IMR-90 (cell line): ENCODE data around the gene PKP4. TPM values are rescaled to one million over a fixed set of nuclear protein-coding genes. Genes with fewer than 3 reads are reported as not detected.

Source experiments
- ATAC-seq: fragments of 200-7000 bp; cut with Tn5 transposase; 2 replicates; pipeline ENCODE4 v1.9.1; 2020; ENCODE audit warnings: low read depth, mild to moderate bottlenecking, moderate library complexity
- BruUV-seq: library from RNA; stranded (reverse); fragments of 400-500 nt; replicated peaks from 2 replicates; lab custom pipeline; 2021; lab: Mats Ljungman, UMichigan
- CTCF ChIA-PET: fragments of 300-600 bp; formaldehyde crosslinking; extraction: SDS; loops from one replicate; lab custom pipeline; 2021; ENCODE audit warnings: antibody characterized with exemption; lab: Yijun Ruan, JAX
- POLR2A ChIA-PET: fragments of 300-600 bp; sonication (Branson Sonifier 250); formaldehyde crosslinking; loops from one replicate; lab custom pipeline; 2022; ENCODE audit warnings: antibody characterized with exemption; ENCODE audit not compliant: unreplicated experiment; lab: Charles Lee
- DNase-seq: peaks from one replicate; pipeline ENCODE4 v3.0.0; 2013
- H2AFZ ChIP-seq: replicated peaks from 2 replicates; pipeline ENCODE3; 2013; ENCODE audit warnings: low read length, mild to moderate bottlenecking; ENCODE audit not compliant: poor library complexity
- H2AK5ac ChIP-seq: 2 replicates; pipeline ENCODE4 v1.6.1; 2013; ENCODE audit warnings: low read depth, low read length, inconsistent platforms
- H2AK9ac ChIP-seq: replicated peaks from 2 replicates; pipeline ENCODE3; 2013; ENCODE audit warnings: mild to moderate bottlenecking, low read depth, low read length, moderate library complexity; ENCODE audit not compliant: poor library complexity
- H2BK120ac ChIP-seq: 2 replicates; pipeline ENCODE4 v1.6.1; 2013; ENCODE audit warnings: low read depth, low read length, inconsistent platforms
- H2BK15ac ChIP-seq: 3 replicates; pipeline ENCODE4 v1.6.1; 2013; ENCODE audit warnings: low read depth, low read length, inconsistent platforms
- H2BK20ac ChIP-seq: 2 replicates; pipeline ENCODE4 v1.6.1; 2013; ENCODE audit warnings: low read depth, mild to moderate bottlenecking, inconsistent platforms, low read length, moderate library complexity
- H2BK5ac ChIP-seq: 2 replicates; pipeline ENCODE4 v1.6.1; 2013; ENCODE audit warnings: mild to moderate bottlenecking, low read depth, low read length, inconsistent platforms; ENCODE audit not compliant: poor library complexity, severe bottlenecking
- H3K14ac ChIP-seq: replicated peaks from 2 replicates; pipeline ENCODE4 v1.6.1; 2013; ENCODE audit warnings: low read depth, low read length, inconsistent platforms
- H3K18ac ChIP-seq: 2 replicates; pipeline ENCODE4 v1.6.1; 2013; ENCODE audit warnings: low read depth, low read length, control low read depth
- H3K23ac ChIP-seq: 2 replicates; pipeline ENCODE4 v1.6.1; 2013; ENCODE audit warnings: low read depth, low read length, inconsistent platforms
- H3K27ac ChIP-seq: 2 replicates; pipeline ENCODE4 v1.5.1; 2013; ENCODE audit warnings: mild to moderate bottlenecking, control low read depth, low read length; ENCODE audit not compliant: insufficient read depth
- H3K27me3 ChIP-seq: 2 replicates; pipeline ENCODE4 v1.6.1; 2013; ENCODE audit warnings: low read length; ENCODE audit not compliant: control insufficient read depth, insufficient read depth
- H3K36me3 ChIP-seq: 2 replicates; pipeline ENCODE4 v1.6.1; 2013; ENCODE audit warnings: low read length, mixed read lengths; ENCODE audit not compliant: control insufficient read depth, insufficient read depth
- H3K4ac ChIP-seq: 2 replicates; pipeline ENCODE4 v1.6.1; 2013; ENCODE audit warnings: low read depth, low read length, inconsistent platforms
- H3K4me1 ChIP-seq: 2 replicates; pipeline ENCODE4 v1.6.1; 2013; ENCODE audit warnings: low read length, mixed read lengths; ENCODE audit not compliant: control insufficient read depth, insufficient read depth
- H3K4me2 ChIP-seq: 2 replicates; pipeline ENCODE4 v1.6.1; 2013; ENCODE audit warnings: low read depth, mild to moderate bottlenecking, control low read depth, low read length, moderate library complexity
- H3K4me3 ChIP-seq: 2 replicates; pipeline ENCODE4 v1.5.1; 2013; ENCODE audit warnings: low read depth, mild to moderate bottlenecking, control low read depth, low read length, moderate library complexity; ENCODE audit not compliant: insufficient read depth
- H3K56ac ChIP-seq: 2 replicates; pipeline ENCODE4 v1.6.1; 2013; ENCODE audit warnings: low read length, inconsistent platforms; ENCODE audit not compliant: insufficient read depth; ENCODE audit errors: extremely low read depth
- H3K79me1 ChIP-seq, 2 experiments: 2 replicates each; pipeline ENCODE4 v1.6.1; 2013; ENCODE audit warnings: low read length in 2 of 2, inconsistent platforms in 1 of 2, low read depth in 1 of 2
- H3K9ac ChIP-seq: 2 replicates; pipeline ENCODE4 v1.6.1; 2013; ENCODE audit warnings: low read depth, low read length, control low read depth
- H3K9me1 ChIP-seq: 2 replicates; pipeline ENCODE4 v1.6.1; 2013; ENCODE audit warnings: low read length, inconsistent platforms; ENCODE audit not compliant: insufficient read depth
- H3K9me3 ChIP-seq: 2 replicates; pipeline ENCODE4 v1.6.1; 2013; ENCODE audit warnings: low read length; ENCODE audit not compliant: control insufficient read depth, insufficient read depth
- H4K20me1 ChIP-seq: 2 replicates; pipeline ENCODE4 v1.6.1; 2013; ENCODE audit warnings: low read length, inconsistent platforms; ENCODE audit not compliant: insufficient read depth
- H4K5ac ChIP-seq: 2 replicates; pipeline ENCODE4 v1.6.1; 2013; ENCODE audit warnings: mild to moderate bottlenecking, low read depth, low read length, control low read depth
- H4K8ac ChIP-seq, 2 experiments: 2 replicates each; pipeline ENCODE4 v1.6.1; 2013; ENCODE audit warnings: low read depth in 2 of 2, low read length in 2 of 2, control low read depth in 1 of 2, inconsistent platforms in 1 of 2
- H4K91ac ChIP-seq: 2 replicates; pipeline ENCODE4 v1.6.1; 2013; ENCODE audit warnings: low read depth, low read length, inconsistent platforms; ENCODE audit not compliant: insufficient read depth
- BHLHE40 ChIP-seq: fragments of 150-350 bp; IDR thresholded peaks from 2 replicates; pipeline ENCODE4 v1.6.1; 2016; ENCODE audit warnings: mild to moderate bottlenecking, low read depth, low read length
- CEBPB ChIP-seq: IDR thresholded peaks from 2 replicates; pipeline ENCODE4 v1.6.1; 2012; ENCODE audit warnings: low read depth, low read length, improper control_type of control experiment
- CHD1 ChIP-seq: IDR thresholded peaks from 2 replicates; pipeline ENCODE4 v1.6.1; 2012; ENCODE audit warnings: low read depth, low read length, improper control_type of control experiment
- FOS ChIP-seq: fragments of 150-350 bp; IDR thresholded peaks from 2 replicates; pipeline ENCODE4 v1.6.1; 2016; ENCODE audit warnings: low read depth, low read length
- MAFK ChIP-seq: IDR thresholded peaks from 2 replicates; pipeline ENCODE4 v1.6.1; 2012; ENCODE audit warnings: low read depth, low read length, improper control_type of control experiment
- MAZ ChIP-seq: IDR thresholded peaks from 2 replicates; pipeline ENCODE4 v1.6.1; 2012; ENCODE audit warnings: low read depth, mild to moderate bottlenecking, low read length, improper control_type of control experiment, moderate library complexity, borderline replicate concordance
- MXI1 ChIP-seq: IDR thresholded peaks from 2 replicates; pipeline ENCODE4 v1.6.1; 2012; ENCODE audit warnings: low read depth, mild to moderate bottlenecking, low read length, moderate library complexity, borderline replicate concordance
- NFE2L2 ChIP-seq: fragments of 150-350 bp; IDR thresholded peaks from 2 replicates; pipeline ENCODE4 v1.6.1; 2016; ENCODE audit warnings: low read depth, mild to moderate bottlenecking, low read length
- POLR2A ChIP-seq: IDR thresholded peaks from 2 replicates; pipeline ENCODE4 v1.6.1; 2012; ENCODE audit warnings: mild to moderate bottlenecking, low read depth, low read length
- RAD21 ChIP-seq: IDR thresholded peaks from 2 replicates; pipeline ENCODE4 v1.6.1; 2012; ENCODE audit warnings: low read length, improper control_type of control experiment
- RCOR1 ChIP-seq: IDR thresholded peaks from 2 replicates; pipeline ENCODE4 v1.6.1; 2012; ENCODE audit warnings: mild to moderate bottlenecking, low read length, improper control_type of control experiment; ENCODE audit not compliant: insufficient replicate concordance
- RFX5 ChIP-seq: IDR thresholded peaks from 2 replicates; pipeline ENCODE4 v1.8.0; 2012; ENCODE audit warnings: low read depth, mild to moderate bottlenecking, low read length, moderate library complexity
- SMC3 ChIP-seq: fragments of 150-350 bp; IDR thresholded peaks from 2 replicates; pipeline ENCODE4 v1.6.1; 2016; ENCODE audit warnings: low read depth, mild to moderate bottlenecking, antibody characterized with exemption, low read length, moderate library complexity
- WGBS, 2 experiments: methylation state at CpG; one replicate each; pipeline versions ENCODE4 v1.1.5 to v1.1.7; 2013; ENCODE audit warnings: missing lambda C conversion rate in 2 of 2; ENCODE audit not compliant: insufficient read length in 1 of 2; ENCODE audit errors: extremely low coverage in 2 of 2; 5-methylcytosine and 5-hydroxymethylcytosine counted together
- dilution Hi-C: fragments of 300-500 bp; cut with HindIII; formaldehyde crosslinking; loops from one replicate; pipeline ENCODE4 v1.14.3; 2018; ENCODE audit warnings: low sequenced_read_pairs; ENCODE audit not compliant: unreplicated experiment
- in situ Hi-C: fragments of 300-500 bp; cut with MboI; formaldehyde crosslinking; loops from 3 replicates; pipeline ENCODE4 v1.14.3; 2019; ENCODE audit warnings: low sequenced_read_pairs, inconsistent platforms, mixed read lengths
- intact Hi-C: fragments of 100-400 bp; cut with micrococcal nuclease; formaldehyde crosslinking; loops from 2 replicates; pipeline ENCODE4 v1.10.0; 2022
- polyA plus RNA-seq, 3 experiments: library from polyadenylated mRNA; depleted of rRNA; stranded (reverse); fragments of >200 nt; gene quantifications; 2 replicates each; pipeline ENCODE4 v1.2.3, GENCODE V29; 2012; ENCODE audit warnings: low replicate concordance in 1 of 3
- total RNA-seq: library from RNA; depleted of rRNA; stranded (reverse); fragments of >200 nt; gene quantifications from 2 replicates; pipeline ENCODE4 v1.2.3, GENCODE V29; 2012
- TF ChIP-seq, protein P1 (sequence below): conservative IDR thresholded peaks from 2 replicates; pipeline ENCODE4 v1.5.1; 2012; ENCODE audit warnings: mild to moderate bottlenecking, low read depth, low read length, improper control_type of control experiment
- TF ChIP-seq, protein P2 (sequence below): fragments of 150-350 bp; IDR thresholded peaks from 2 replicates; pipeline ENCODE4 v1.6.1; 2016; ENCODE audit warnings: low read depth, mild to moderate bottlenecking, low read length, moderate library complexity, borderline replicate concordance
- TF ChIP-seq, protein P3 (sequence below): fragments of 150-350 bp; IDR thresholded peaks from 2 replicates; pipeline ENCODE4 v1.6.1; 2017; ENCODE audit warnings: mild to moderate bottlenecking, antibody characterized with exemption, low read length, low read depth

Gene PKP4
- total and polyA plus RNA-seq, 2 of the 4 experiments (the other 2 are of a cell fraction): 20.1 to 37.8 TPM

DNA sequence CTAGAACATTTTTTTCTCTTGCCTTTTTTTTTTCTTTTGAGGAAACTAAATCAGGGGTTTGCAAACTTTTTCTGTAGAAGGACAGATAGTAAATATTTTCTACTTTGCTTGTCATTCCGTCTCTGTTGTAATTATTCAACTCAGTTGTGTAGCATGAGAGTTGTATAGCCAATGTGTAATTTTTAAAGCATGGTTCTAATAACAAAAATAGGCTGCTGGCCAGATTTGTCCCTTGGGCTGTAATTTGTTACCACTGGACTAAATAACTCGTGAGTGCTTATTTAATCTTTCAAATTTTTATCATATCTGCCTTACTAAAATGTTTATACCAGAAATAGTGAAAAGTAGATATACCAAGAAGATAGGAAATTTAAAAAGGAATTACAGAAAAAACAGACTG, 43.2 kb upstream of the PKP4 start:
- ChIA-PET CTCF (no interaction called here), POLR2A (interaction anchor here (0.6 kb wide), 1 partner anchor 1958 kb away, joined by 3 read pairs; no protein-coding TSS in a partner anchor)

More for the DNA sequence above, 43.2 kb upstream of the PKP4 start:
- Histone ChIP-seq H4K20me1 (no peaks in the 10 kb centered on the region), H3K27me3 (no peaks in the 10 kb centered on the region), H3K4ac (no peak overlapping the region), H2AFZ (no peak overlapping the region), H3K23ac (no peak overlapping the region), H3K36me3 (no peaks in the 10 kb centered on the region), H3K18ac (no peak overlapping the region), H2BK15ac (no peak overlapping the region), H2AK9ac (no peak overlapping the region), H3K4me3 (no peak overlapping the region), H3K4me2 (peak overlapping the region; percentile 42; the same call in 1 of the 2 replicates), H3K4me1 (peaks cover 10% of the 10 kb centered on the region; the same call in 1 of the 2 replicates), H3K56ac (no peak overlapping the region), H4K91ac (no peak overlapping the region), H4K5ac (no peak overlapping the region), H3K14ac (no peak overlapping the region), H3K27ac (no peak overlapping the region), H2BK5ac (peak overlapping the region; percentile 8), H4K8ac (no peak overlapping the region), H3K79me1 (no peaks in the 10 kb centered on the region), H2BK20ac (no peak overlapping the region), H2BK120ac (no peak overlapping the region), H2AK5ac (no peak overlapping the region), H3K9me1 (peaks cover 11% of the 10 kb centered on the region), H3K9me3 (peaks cover 15% of the 10 kb centered on the region), H3K9ac (no peak overlapping the region)
- intact Hi-C loops (loop anchor here (2.0 to 5.0 kb wide), 3 partner anchors 43 to 189 kb away; partner anchors contain the start of genes CCDC148 and PKP4), in situ Hi-C loops (no loop called here), dilution Hi-C loops (no loop called here)
- DNase-seq (peak; percentile 14), ATAC-seq (no peak; the same call in none of the 2 replicates)
- no CpG with 5 or more reads among the region's 2 CpGs for WGBS, 2 experiments
- TF ChIP-seq MAZ (no peak), POLR2A (no peak), CHD1 (no peak), NFE2L2 (no peak), RFX5 (no peak), SMC3 (no peak), BHLHE40 (no peak), CEBPB (no peak), FOS (no peak), MXI1 (no peak), MAFK (no peak), RCOR1 (no peak), RAD21 (no peak)
- TF ChIP-seq, protein P1, sequence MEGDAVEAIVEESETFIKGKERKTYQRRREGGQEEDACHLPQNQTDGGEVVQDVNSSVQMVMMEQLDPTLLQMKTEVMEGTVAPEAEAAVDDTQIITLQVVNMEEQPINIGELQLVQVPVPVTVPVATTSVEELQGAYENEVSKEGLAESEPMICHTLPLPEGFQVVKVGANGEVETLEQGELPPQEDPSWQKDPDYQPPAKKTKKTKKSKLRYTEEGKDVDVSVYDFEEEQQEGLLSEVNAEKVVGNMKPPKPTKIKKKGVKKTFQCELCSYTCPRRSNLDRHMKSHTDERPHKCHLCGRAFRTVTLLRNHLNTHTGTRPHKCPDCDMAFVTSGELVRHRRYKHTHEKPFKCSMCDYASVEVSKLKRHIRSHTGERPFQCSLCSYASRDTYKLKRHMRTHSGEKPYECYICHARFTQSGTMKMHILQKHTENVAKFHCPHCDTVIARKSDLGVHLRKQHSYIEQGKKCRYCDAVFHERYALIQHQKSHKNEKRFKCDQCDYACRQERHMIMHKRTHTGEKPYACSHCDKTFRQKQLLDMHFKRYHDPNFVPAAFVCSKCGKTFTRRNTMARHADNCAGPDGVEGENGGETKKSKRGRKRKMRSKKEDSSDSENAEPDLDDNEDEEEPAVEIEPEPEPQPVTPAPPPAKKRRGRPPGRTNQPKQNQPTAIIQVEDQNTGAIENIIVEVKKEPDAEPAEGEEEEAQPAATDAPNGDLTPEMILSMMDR: no peak
- TF ChIP-seq, protein P2, sequence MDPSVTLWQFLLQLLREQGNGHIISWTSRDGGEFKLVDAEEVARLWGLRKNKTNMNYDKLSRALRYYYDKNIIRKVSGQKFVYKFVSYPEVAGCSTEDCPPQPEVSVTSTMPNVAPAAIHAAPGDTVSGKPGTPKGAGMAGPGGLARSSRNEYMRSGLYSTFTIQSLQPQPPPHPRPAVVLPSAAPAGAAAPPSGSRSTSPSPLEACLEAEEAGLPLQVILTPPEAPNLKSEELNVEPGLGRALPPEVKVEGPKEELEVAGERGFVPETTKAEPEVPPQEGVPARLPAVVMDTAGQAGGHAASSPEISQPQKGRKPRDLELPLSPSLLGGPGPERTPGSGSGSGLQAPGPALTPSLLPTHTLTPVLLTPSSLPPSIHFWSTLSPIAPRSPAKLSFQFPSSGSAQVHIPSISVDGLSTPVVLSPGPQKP: no peak
- TF ChIP-seq, protein P3, sequence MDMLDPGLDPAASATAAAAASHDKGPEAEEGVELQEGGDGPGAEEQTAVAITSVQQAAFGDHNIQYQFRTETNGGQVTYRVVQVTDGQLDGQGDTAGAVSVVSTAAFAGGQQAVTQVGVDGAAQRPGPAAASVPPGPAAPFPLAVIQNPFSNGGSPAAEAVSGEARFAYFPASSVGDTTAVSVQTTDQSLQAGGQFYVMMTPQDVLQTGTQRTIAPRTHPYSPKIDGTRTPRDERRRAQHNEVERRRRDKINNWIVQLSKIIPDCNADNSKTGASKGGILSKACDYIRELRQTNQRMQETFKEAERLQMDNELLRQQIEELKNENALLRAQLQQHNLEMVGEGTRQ: no peak
- no TSS peak for BruUV-seq
